ENCODE results near the gene RYR1. TPM values are rescaled to one million over a fixed set of nuclear protein-coding genes. Genes with fewer than 3 reads are reported as not detected.

The RYR1 gene
- total RNA-seq, 1 donor from 2014 or later, result 0.12 TPM

DNA sequence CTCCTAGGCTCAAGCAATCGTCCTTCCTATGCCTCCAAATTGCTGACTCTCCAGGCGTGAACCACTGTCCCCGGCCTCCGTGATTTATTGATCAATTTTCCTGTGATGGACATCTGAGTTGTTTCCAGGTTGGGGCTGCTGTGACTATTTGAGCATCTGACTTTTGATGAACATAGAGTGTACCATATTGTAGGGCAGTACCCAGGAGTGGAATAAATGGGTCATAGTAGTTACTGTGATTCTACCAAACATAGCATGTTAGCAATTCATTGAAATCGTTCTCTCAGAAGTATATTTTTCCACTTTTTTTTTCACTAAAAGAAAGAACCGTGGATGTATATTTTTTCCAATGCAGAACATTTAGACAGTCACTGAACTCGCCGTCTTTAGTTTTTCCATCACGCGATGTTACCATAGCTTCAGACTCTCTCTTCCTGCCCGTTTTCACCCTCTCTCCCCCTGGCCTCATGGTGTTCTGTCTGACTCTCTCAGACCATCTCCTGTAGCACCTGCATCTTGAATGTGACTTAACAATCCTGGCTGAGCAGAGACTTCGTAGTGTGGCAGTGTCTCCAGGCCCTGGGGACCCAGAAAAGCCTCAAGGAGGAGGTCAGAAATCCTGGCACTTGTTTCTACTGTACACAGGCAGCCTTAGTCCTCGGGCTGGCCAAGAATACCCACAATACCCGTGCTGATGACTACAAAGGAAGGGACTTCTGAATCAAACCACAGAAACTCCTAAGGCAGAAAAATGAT lies 4.3 kb upstream of the RYR1 start:
- no peak for DNase-seq (ENCODE audit: low read depth)
- no peak overlapping the region for H3K4me3 ChIP-seq (ENCODE audit: low read depth, low read length)
- no peak for TF ChIP-seq CTCF (conservative IDR thresholded peaks at IDR 0.05; ENCODE audit: low read depth, low read length)

GRCh38 chr19:38429811-38430156 lies 3.7 kb upstream of the RYR1 start:
- no peak overlapping the region for H3K4me3 ChIP-seq (ENCODE audit: low read depth, low read length)
- no peak for DNase-seq (ENCODE audit: low read depth)
- TF ChIP-seq CTCF (conservative IDR thresholded peaks at IDR 0.05; ENCODE audit: low read depth, low read length), result no peak

GRCh38 chr19:38430931-38431330 lies 2.6 kb upstream of the RYR1 start:
- DNase-seq (ENCODE audit: low read depth), result no peak
- H3K4me3 ChIP-seq (ENCODE audit: low read depth, low read length), result no peak overlapping the region
- TF ChIP-seq CTCF (conservative IDR thresholded peaks at IDR 0.05; ENCODE audit: low read depth, low read length), result no peak

GRCh38 chr19:38434549-38435051 lies 1.1 kb downstream of the RYR1 start:
- no peak overlapping the region for H3K4me3 ChIP-seq (ENCODE audit: low read depth, low read length)
- no peak for DNase-seq (ENCODE audit: low read depth)
- TF ChIP-seq CTCF (conservative IDR thresholded peaks at IDR 0.05; ENCODE audit: low read depth, low read length), result no peak

DNA sequence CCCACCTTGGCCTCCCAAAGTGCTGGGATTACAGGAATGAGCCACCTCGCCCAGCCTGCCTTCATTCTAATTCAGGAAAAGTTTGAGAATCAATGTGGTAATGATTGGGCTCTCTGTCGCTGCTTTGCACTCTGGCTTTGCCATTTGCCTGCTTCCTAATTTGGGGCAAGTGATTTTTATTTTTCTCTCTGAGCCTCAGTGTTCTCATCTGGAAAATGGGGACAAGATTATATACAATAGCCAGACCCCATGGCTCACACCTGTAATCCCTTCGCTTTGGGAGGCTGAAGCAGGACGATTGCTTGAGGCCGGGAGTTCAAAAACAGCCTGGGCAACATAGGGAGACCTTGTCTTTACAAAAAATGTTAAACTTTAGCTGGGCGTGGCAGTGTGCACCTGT lies 3.8 kb downstream of the RYR1 start:
- DNase-seq (ENCODE audit: low read depth), result no peak
- no peak for TF ChIP-seq CTCF (conservative IDR thresholded peaks at IDR 0.05; ENCODE audit: low read depth, low read length)

GRCh38 chr19:38437917-38438316 lies 4.4 kb downstream of the RYR1 start:
- no peak overlapping the region for H3K4me3 ChIP-seq (ENCODE audit: low read depth, low read length)
- no peak for DNase-seq (ENCODE audit: low read depth)
- no peak for TF ChIP-seq CTCF (conservative IDR thresholded peaks at IDR 0.05; ENCODE audit: low read depth, low read length)

More for the DNA sequence above, 3.8 kb downstream of the RYR1 start:
- H3K4me3 ChIP-seq (ENCODE audit: low read depth, low read length), result no peak overlapping the region

- no peak for DNase-seq (ENCODE audit: low read depth)
- H3K4me3 ChIP-seq (ENCODE audit: low read depth, low read length), result no peak overlapping the region
- no peak for TF ChIP-seq CTCF (conservative IDR thresholded peaks at IDR 0.05; ENCODE audit: low read depth, low read length)
Measured at GRCh38 chr19:38440592-38440991, 7.1 kb downstream of the RYR1 start.

Measured in epithelial cell of proximal tubule (primary cell).